GM12891 (cell line): ENCODE data around the gene SORCS1.

Source experiments
- PAX5 ChIP-seq: IDR thresholded peaks from 2 replicates; pipeline ENCODE4 v1.6.1; 2011; ENCODE audit warnings: low read length, moderate library complexity, mild to moderate bottlenecking; ENCODE audit not compliant: insufficient read depth, severe bottlenecking
- POLR2A ChIP-seq: IDR thresholded peaks from 2 replicates; pipeline ENCODE4 v1.6.1; 2011; ENCODE audit warnings: low read depth, low read length, control low read depth
- POLR2AphosphoS5 ChIP-seq: IDR thresholded peaks from 2 replicates; pipeline ENCODE4 v1.6.1; 2011; ENCODE audit warnings: low read depth, low read length, control low read depth
- POU2F2 ChIP-seq: IDR thresholded peaks from 2 replicates; pipeline ENCODE4 v1.6.1; 2011; ENCODE audit warnings: low read depth, mild to moderate bottlenecking, control low read depth, low read length, moderate library complexity
- SPI1 ChIP-seq: IDR thresholded peaks from 2 replicates; pipeline ENCODE4 v1.6.1; 2011; ENCODE audit warnings: low read depth, low read length, control low read depth
- TAF1 ChIP-seq: IDR thresholded peaks from 2 replicates; pipeline ENCODE4 v1.6.1; 2011; ENCODE audit warnings: low read depth, low read length, control low read depth

- no peak for TF ChIP-seq TAF1
- TF ChIP-seq SPI1 = no peak
- no peak for TF ChIP-seq POLR2A
- TF ChIP-seq POU2F2 = no peak
- no peak for TF ChIP-seq POLR2AphosphoS5
- TF ChIP-seq PAX5 = no peak
These were observed 173.4 kb downstream of the SORCS1 start for GRCh38 chr10:106991091-106991490.
